K562 (cell line): ENCODE data around the gene BSCL2. TPM values are rescaled to one million over a fixed set of nuclear protein-coding genes. Genes with fewer than 3 reads are reported as not detected.

Experiments
- AFF1 ChIP-seq, 2 experiments: fragments of 450-650 bp; IDR thresholded peaks; 2 replicates each; pipeline ENCODE4 v1.6.1; 2018; ENCODE audit warnings: mild to moderate bottlenecking in 2 of 2, low read depth in 1 of 2; ENCODE audit not compliant: partially characterized antibody in 2 of 2
- DLX4 ChIP-seq: fragments of 250-450 bp; sonication (Bioruptor Pico); IDR thresholded peaks from 2 replicates; pipeline ENCODE4 v1.6.1; 2021; ENCODE audit warnings: mild to moderate bottlenecking
- FOSL1 ChIP-seq: fragments of 200-800 bp; sonication (Bioruptor generic); conservative IDR thresholded peaks from 2 replicates; pipeline ENCODE4 v1.6.1; 2016; ENCODE audit warnings: missing genetic modification characterization, missing compliant biosample characterization
- GABPA ChIP-seq: fragments of 200-800 bp; sonication (Bioruptor generic); conservative IDR thresholded peaks from 2 replicates; pipeline ENCODE4 v1.6.1; 2016; ENCODE audit warnings: low read depth, missing genetic modification characterization, missing compliant biosample characterization
- NFXL1 ChIP-seq: fragments of 450-650 bp; formaldehyde crosslinking; IDR thresholded peaks from 2 replicates; pipeline ENCODE4 v1.4.0; 2021; ENCODE audit warnings: mild to moderate bottlenecking
- PHB ChIP-seq: fragments of 250-450 bp; sonication (Bioruptor Pico); IDR thresholded peaks from 2 replicates; pipeline ENCODE4 v1.5.0; 2021
- PHTF2 ChIP-seq: fragments of 250-450 bp; sonication (Bioruptor Pico); IDR thresholded peaks from 2 replicates; pipeline ENCODE4 v1.5.0; 2021; ENCODE audit warnings: mild to moderate bottlenecking
- PML ChIP-seq: IDR thresholded peaks from 2 replicates; pipeline ENCODE4 v1.6.1; 2012; ENCODE audit warnings: low read length, inconsistent platforms
- SAP30 ChIP-seq: fragments of 200-600 bp; sonication (generic); IDR thresholded peaks from 2 replicates; pipeline ENCODE4 v1.6.1; 2012; ENCODE audit warnings: borderline replicate concordance, low read depth, mild to moderate bottlenecking, moderate library complexity, low read length, control low read depth, inconsistent platforms; ENCODE audit not compliant: insufficient read depth, poor library complexity, severe bottlenecking
- SIN3A ChIP-seq, 2 experiments: fragments of 150-350 bp in 1 of 2; IDR thresholded peaks; 2 replicates each; pipeline ENCODE4 v1.6.1; 2011 to 2016; ENCODE audit warnings: borderline replicate concordance in 2 of 2, low read depth in 2 of 2, low read length in 2 of 2, mild to moderate bottlenecking in 2 of 2, moderate library complexity in 2 of 2; ENCODE audit not compliant: control insufficient read depth in 1 of 2
- SP1 ChIP-seq: sonication (generic); formaldehyde crosslinking; IDR thresholded peaks from 2 replicates; pipeline ENCODE4 v1.8.1; 2022; ENCODE audit warnings: mild to moderate bottlenecking, missing genetic modification reagents
- TARDBP ChIP-seq: fragments of 450-650 bp; IDR thresholded peaks from 2 replicates; pipeline ENCODE4 v1.6.1; 2016
- THRB ChIP-seq: fragments of 450-650 bp; formaldehyde crosslinking; conservative IDR thresholded peaks from 2 replicates; pipeline ENCODE4 v1.4.0; 2022; ENCODE audit warnings: mild to moderate bottlenecking, missing genetic modification characterization
- TOE1 ChIP-seq, 2 experiments: fragments of 450-650 bp in 1 of 2; sonication (generic) in 1 of 2; formaldehyde crosslinking in 1 of 2; IDR thresholded peaks; 2 replicates each; pipeline versions ENCODE4 v1.7.1 to v1.8.0; 2016 to 2022; ENCODE audit warnings: borderline replicate concordance in 2 of 2, mild to moderate bottlenecking in 2 of 2, antibody characterized with exemption in 1 of 2, inconsistent platforms in 1 of 2, low read depth in 1 of 2, missing genetic modification reagents in 1 of 2, moderate library complexity in 1 of 2
- ZNF764 ChIP-seq: fragments of 250-450 bp; sonication (Bioruptor Pico); IDR thresholded peaks from 2 replicates; pipeline ENCODE4 v1.4.0; 2020; ENCODE audit warnings: low read depth, mild to moderate bottlenecking, moderate library complexity
- ZZZ3 ChIP-seq: fragments of 450-650 bp; IDR thresholded peaks from 2 replicates; pipeline ENCODE4 v1.6.1; 2016; ENCODE audit warnings: antibody characterized with exemption, mild to moderate bottlenecking, moderate library complexity
- polyA plus RNA-seq, 8 experiments: library from polyadenylated mRNA; depleted of rRNA in 4 of 8; stranded (reverse) in 5 of 8; unstranded in 3 of 8; fragments of >200 nt; fragmentation: Nextera tagmentation in 2 of 8; fragmentation: Illumina TruSeq in 1 of 8; extraction: Ambion mirVana in 2 of 8; extraction: Trizol in 1 of 8; gene quantifications; 2 replicates each; pipeline versions ENCODE4 v1.2.1 to v1.2.3, GENCODE V29; 2011 to 2014; ENCODE audit warnings: inconsistent platforms in 1 of 8, missing spikeins in 1 of 8
- total RNA-seq, 7 experiments: library from RNA; depleted of rRNA in 6 of 7; stranded (reverse); fragments of >200 nt in 6 of 7; fragmentation: Illumina TruSeq in 2 of 7; extraction: Trizol in 2 of 7; gene quantifications; 2 replicates each; pipeline versions ENCODE4 v1.2.1 to v1.2.3, GENCODE V29; 2011 to 2021; ENCODE audit warnings: low replicate concordance in 1 of 7
- TF ChIP-seq, protein P1 (sequence below): fragments of 450-650 bp; IDR thresholded peaks from 2 replicates; pipeline ENCODE4 v1.6.1; 2017; ENCODE audit warnings: antibody characterized with exemption, mild to moderate bottlenecking

The BSCL2 gene
- total and polyA plus RNA-seq, 9 of the 15 experiments (the other 6 are each of a cell fraction or from before 2014, with no cell fraction given) = 18.9 to 51.7 (median 35.2) TPM

DNA sequence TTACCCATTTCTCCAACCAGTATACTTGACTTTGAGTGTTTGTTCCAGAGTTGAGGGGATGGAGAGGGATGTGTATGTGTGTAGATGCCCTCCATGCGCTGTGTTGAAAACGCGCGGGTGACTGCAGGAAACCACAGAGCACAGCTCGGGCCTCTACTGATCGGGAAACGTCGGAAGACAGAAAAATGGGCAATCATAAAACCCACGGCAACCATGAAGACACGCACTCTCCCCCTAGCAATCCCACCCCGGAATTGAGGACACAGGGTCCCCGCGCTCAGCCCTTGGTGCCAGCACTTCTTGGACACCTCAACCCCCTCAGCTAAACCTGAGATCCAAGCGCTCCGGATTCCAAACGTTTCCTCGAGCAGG, 36.0 kb downstream of the BSCL2 start (continued):
- 0 out of 2 replicates have a peak, but pooled peaks have one; percentile 0 for TF ChIP-seq THRB (CRISPR knock-in tag)
- TF ChIP-seq SIN3A (IDR thresholded peaks at IDR 0.05; ENCODE audit: borderline replicate concordance in 2 of 2, control insufficient read depth in 1 of 2, low read depth in 2 of 2, low read length in 2 of 2) = 0 out of 4 replicates have a peak, but pooled peaks of 1 of the 2 experiments have one; percentile 5
- 0 out of 2 replicates have a peak, but pooled peaks have one; percentile 28 for TF ChIP-seq FOSL1 (tag)
- TF ChIP-seq DLX4 = no peak
- TF ChIP-seq TARDBP = peak; percentile 71; the same call in 1 of the 2 replicates
- peak; percentile 52; the same call in 1 of the 2 replicates for TF ChIP-seq PML
- TF ChIP-seq SAP30 = peak; percentile 0
- peak; percentile 62; the same call in 1 of the 2 replicates for TF ChIP-seq PHB (CRISPR knock-in tag)
- peak; percentile 13 for TF ChIP-seq TOE1 (IDR thresholded peaks at IDR 0.05; ENCODE audit: borderline replicate concordance)
- no peak for TF ChIP-seq TOE1 (CRISPR knock-in tag; IDR thresholded peaks at IDR 0.05; ENCODE audit: borderline replicate concordance, low read depth)
- 0 out of 2 replicates have a peak, but pooled peaks have one; percentile 34 for TF ChIP-seq PHTF2
- no peak for TF ChIP-seq GABPA (tag)
- TF ChIP-seq AFF1 (IDR thresholded peaks at IDR 0.05; ENCODE audit: low read depth in 1 of 2, partially characterized antibody in 2 of 2) = peak in 1 of 2 experiments; percentile 20
- TF ChIP-seq SP1 = peak; percentile 16; the same call in 1 of the 2 replicates
- no peak for TF ChIP-seq ZNF764
- TF ChIP-seq, protein P1, sequence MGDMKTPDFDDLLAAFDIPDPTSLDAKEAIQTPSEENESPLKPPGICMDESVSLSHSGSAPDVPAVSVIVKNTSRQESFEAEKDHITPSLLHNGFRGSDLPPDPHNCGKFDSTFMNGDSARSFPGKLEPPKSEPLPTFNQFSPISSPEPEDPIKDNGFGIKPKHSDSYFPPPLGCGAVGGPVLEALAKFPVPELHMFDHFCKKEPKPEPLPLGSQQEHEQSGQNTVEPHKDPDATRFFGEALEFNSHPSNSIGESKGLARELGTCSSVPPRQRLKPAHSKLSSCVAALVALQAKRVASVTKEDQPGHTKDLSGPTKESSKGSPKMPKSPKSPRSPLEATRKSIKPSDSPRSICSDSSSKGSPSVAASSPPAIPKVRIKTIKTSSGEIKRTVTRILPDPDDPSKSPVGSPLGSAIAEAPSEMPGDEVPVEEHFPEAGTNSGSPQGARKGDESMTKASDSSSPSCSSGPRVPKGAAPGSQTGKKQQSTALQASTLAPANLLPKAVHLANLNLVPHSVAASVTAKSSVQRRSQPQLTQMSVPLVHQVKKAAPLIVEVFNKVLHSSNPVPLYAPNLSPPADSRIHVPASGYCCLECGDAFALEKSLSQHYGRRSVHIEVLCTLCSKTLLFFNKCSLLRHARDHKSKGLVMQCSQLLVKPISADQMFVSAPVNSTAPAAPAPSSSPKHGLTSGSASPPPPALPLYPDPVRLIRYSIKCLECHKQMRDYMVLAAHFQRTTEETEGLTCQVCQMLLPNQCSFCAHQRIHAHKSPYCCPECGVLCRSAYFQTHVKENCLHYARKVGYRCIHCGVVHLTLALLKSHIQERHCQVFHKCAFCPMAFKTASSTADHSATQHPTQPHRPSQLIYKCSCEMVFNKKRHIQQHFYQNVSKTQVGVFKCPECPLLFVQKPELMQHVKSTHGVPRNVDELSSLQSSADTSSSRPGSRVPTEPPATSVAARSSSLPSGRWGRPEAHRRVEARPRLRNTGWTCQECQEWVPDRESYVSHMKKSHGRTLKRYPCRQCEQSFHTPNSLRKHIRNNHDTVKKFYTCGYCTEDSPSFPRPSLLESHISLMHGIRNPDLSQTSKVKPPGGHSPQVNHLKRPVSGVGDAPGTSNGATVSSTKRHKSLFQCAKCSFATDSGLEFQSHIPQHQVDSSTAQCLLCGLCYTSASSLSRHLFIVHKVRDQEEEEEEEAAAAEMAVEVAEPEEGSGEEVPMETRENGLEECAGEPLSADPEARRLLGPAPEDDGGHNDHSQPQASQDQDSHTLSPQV = peak; percentile 40; the same call in 1 of the 2 replicates
- TF ChIP-seq ZZZ3 = peak; percentile 88; the same call in 1 of the 2 replicates
- no peak for TF ChIP-seq NFXL1 (CRISPR knock-in tag)
